ENCODE results near the gene PXN.
A peak's percentile ranks its signal among the peaks of the same experiment; 100 is the strongest.
"Not testable (repeated sequence)": the region's sequence is repeated elsewhere in the genome, so short reads cannot be mapped to it uniquely, and the experiment has no call there.

The PXN gene

GRCh38 chr12:120258323-120258896, 7.1 kb downstream of the PXN start:
- Histone ChIP-seq H2AK5ac (ENCODE audit: low read length, severe bottlenecking) (no peak overlapping the region), H3K4ac (ENCODE audit: low read depth in 1 of 2, low read length in 2 of 2) (peak overlapping the region in 1 of 2 experiments; percentile 31), H3K27ac (ENCODE audit: low read length, poor library complexity, severe bottlenecking) (no peak overlapping the region), H3K9ac (ENCODE audit: low read length) (peak overlapping the region; percentile 2), H3K79me1 (replicated peaks; ENCODE audit: low read length, poor library complexity, severe bottlenecking) (no peaks in the 10 kb centered on the region), H3K4me2 (ENCODE audit: low read length, poor library complexity, severe bottlenecking) (no peak overlapping the region), H4K91ac (ENCODE audit: low read length) (peak overlapping the region; percentile 53), H2AFZ (ENCODE audit: low read depth, low read length) (no peak overlapping the region), H2BK5ac (ENCODE audit: low read depth, low read length, poor library complexity, severe bottlenecking) (no peak overlapping the region), H3K14ac (ENCODE audit: low read length in 2 of 2) (peak overlapping the region in 1 of 2 experiments; percentile 92), H3K27me3 (ENCODE audit: control insufficient read depth in 1 of 2, insufficient read depth in 1 of 2, low read length in 2 of 2) (no peaks in the 10 kb centered on the region), H3K4me3 (ENCODE audit: insufficient read depth in 1 of 2, low read depth in 1 of 2, low read length in 2 of 2) (peak overlapping the region in 1 of 2 experiments; percentile 37), H3K4me1 (ENCODE audit: control insufficient read depth, insufficient read depth, low read depth, low read length) (peaks cover 30% of the 10 kb centered on the region), H3K36me3 (ENCODE audit: control insufficient read depth in 1 of 2, insufficient read depth in 2 of 2, low read depth in 1 of 2, low read length in 2 of 2) (peaks cover 9 to 43% of the 10 kb centered on the region in 2 experiments), H3K23ac (ENCODE audit: low read length in 2 of 2) (no peak overlapping the region), H4K8ac (ENCODE audit: low read length) (no peak overlapping the region), H3K9me3 (ENCODE audit: control insufficient read depth, low read length) (no peaks in the 10 kb centered on the region), H2BK12ac (ENCODE audit: low read length in 2 of 2) (no peak overlapping the region), H2BK120ac (ENCODE audit: low read depth, low read length) (no peak overlapping the region), H3K18ac (ENCODE audit: low read depth in 1 of 2, low read length in 2 of 2) (peak overlapping the region in 1 of 2 experiments; percentile 3), H2BK15ac (ENCODE audit: low read depth, poor library complexity, severe bottlenecking) (no peak overlapping the region)
- WGBS, result 96% methylated on average over 4 of the region's 5 CpGs
- DNase-seq, result no peak

DNA sequence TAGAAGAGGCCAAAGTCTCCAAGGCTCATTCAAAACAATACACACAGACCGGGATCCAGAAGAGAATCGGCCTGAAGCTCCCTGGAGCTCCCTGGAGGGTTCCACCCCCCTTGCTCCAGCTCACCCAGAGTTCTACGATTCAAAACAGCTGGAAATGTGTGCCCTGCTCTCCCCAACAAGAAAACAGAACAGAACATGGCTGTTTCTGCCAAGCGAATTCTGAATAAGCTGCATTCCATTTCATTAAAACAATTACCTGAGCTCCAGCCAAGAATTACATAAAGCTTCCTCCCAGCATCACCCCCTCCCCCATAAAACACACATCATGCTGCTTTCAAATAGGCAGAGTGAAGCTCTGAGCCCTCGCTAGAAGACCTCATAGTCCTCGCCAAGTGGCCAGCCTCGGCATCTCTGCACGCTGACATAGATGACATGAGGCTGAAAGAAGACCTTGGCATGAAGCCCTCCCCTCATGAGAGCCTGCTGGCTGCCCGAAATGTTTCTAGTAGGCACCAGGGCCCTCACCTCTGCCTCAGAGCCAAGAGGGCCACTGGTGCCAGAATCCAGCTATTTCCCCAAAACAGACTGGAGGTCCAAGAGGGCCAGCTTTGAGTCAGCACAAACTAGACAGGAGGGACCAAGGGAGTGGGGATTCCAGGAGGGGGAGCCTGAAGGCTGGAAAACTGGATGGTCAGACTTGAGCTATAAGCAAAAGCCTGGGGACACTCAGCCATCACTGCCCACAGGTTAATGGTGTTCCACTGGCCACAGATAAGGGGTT, 8.3 kb downstream of the PXN start:
- no peak overlapping the region for H2BK5ac ChIP-seq (ENCODE audit: low read depth, low read length, poor library complexity, severe bottlenecking)
- H3K23ac ChIP-seq (ENCODE audit: low read length in 2 of 2), result no peak overlapping the region
- H2BK120ac ChIP-seq (ENCODE audit: low read depth, low read length), result no peak overlapping the region

DNA sequence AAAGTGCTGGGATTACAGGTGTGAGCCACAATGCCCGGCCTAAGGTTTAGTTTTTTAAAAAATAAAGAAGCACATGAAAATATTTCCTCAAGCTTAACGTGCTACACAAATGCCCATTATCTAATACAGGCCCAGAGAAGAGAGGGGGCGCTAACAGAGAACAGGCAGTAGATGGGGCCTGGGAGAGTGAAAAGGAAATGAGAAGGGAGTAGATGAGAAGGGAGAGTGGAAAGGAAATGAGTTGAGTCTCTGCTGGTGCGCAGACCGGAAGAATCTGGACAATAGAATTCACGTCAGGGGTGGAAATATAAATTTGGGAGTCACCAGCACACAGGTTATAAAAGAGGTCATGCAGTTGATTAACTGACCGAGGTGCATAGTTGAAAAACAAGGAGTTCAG, 10.7 kb downstream of the PXN start:
- Histone ChIP-seq H3K4me1 (ENCODE audit: control insufficient read depth, insufficient read depth, low read depth, low read length) (peaks cover 29% of the 10 kb centered on the region), H3K4ac (ENCODE audit: low read depth in 1 of 2, low read length in 2 of 2) (no peak overlapping the region), H3K9me3 (ENCODE audit: control insufficient read depth, low read length) (no peaks in the 10 kb centered on the region), H3K79me1 (replicated peaks; ENCODE audit: low read length, poor library complexity, severe bottlenecking) (no peaks in the 10 kb centered on the region), H2BK5ac (ENCODE audit: low read depth, low read length, poor library complexity, severe bottlenecking) (no peak overlapping the region), H4K91ac (ENCODE audit: low read length) (no peak overlapping the region), H4K8ac (ENCODE audit: low read length) (no peak overlapping the region), H3K27ac (ENCODE audit: low read length, poor library complexity, severe bottlenecking) (no peak overlapping the region), H2BK120ac (ENCODE audit: low read depth, low read length) (no peak overlapping the region), H3K27me3 (ENCODE audit: control insufficient read depth in 1 of 2, insufficient read depth in 1 of 2, low read length in 2 of 2) (no peaks in the 10 kb centered on the region), H2AK5ac (ENCODE audit: low read length, severe bottlenecking) (peak overlapping the region; percentile 10), H3K9ac (ENCODE audit: low read length) (no peak overlapping the region), H3K4me3 (ENCODE audit: insufficient read depth in 1 of 2, low read depth in 1 of 2, low read length in 2 of 2) (no peak overlapping the region), H3K18ac (ENCODE audit: low read depth in 1 of 2, low read length in 2 of 2) (no peak overlapping the region), H3K23ac (ENCODE audit: low read length in 2 of 2) (no peak overlapping the region), H2AFZ (ENCODE audit: low read depth, low read length) (no peak overlapping the region), H3K36me3 (ENCODE audit: control insufficient read depth in 1 of 2, insufficient read depth in 2 of 2, low read depth in 1 of 2, low read length in 2 of 2) (peaks cover 8 to 37% of the 10 kb centered on the region in 2 experiments), H2BK15ac (ENCODE audit: low read depth, poor library complexity, severe bottlenecking) (no peak overlapping the region), H3K4me2 (ENCODE audit: low read length, poor library complexity, severe bottlenecking) (no peak overlapping the region), H2BK12ac (ENCODE audit: low read length in 2 of 2) (no peak overlapping the region), H3K14ac (ENCODE audit: low read length in 2 of 2) (no peak overlapping the region)
- WGBS, result 97% methylated on average over 5 of the region's 7 CpGs
- DNase-seq, result no peak

More for the DNA sequence above, 8.3 kb downstream of the PXN start:
- no peak overlapping the region for H4K8ac ChIP-seq (ENCODE audit: low read length)
- no peak for DNase-seq
- H3K9me3 ChIP-seq (ENCODE audit: control insufficient read depth, low read length), result no peaks in the 10 kb centered on the region
- peak overlapping the region; percentile 80 for H3K27ac ChIP-seq (ENCODE audit: low read length, poor library complexity, severe bottlenecking)
- peaks cover 29% of the 10 kb centered on the region for H3K4me1 ChIP-seq (ENCODE audit: control insufficient read depth, insufficient read depth, low read depth, low read length)
- no peak overlapping the region for H3K4ac ChIP-seq (ENCODE audit: low read depth in 1 of 2, low read length in 2 of 2)
- H2AFZ ChIP-seq (ENCODE audit: low read depth, low read length), result no peak overlapping the region
- H2AK5ac ChIP-seq (ENCODE audit: low read length, severe bottlenecking), result peak overlapping the region; percentile 8
- H3K9ac ChIP-seq (ENCODE audit: low read length), result peak overlapping the region; percentile 71
- H3K4me2 ChIP-seq (ENCODE audit: low read length, poor library complexity, severe bottlenecking), result no peak overlapping the region
- WGBS, result 91% methylated on average over 9 of the region's 9 CpGs
- H3K18ac ChIP-seq (ENCODE audit: low read depth in 1 of 2, low read length in 2 of 2), result no peak overlapping the region
- H3K14ac ChIP-seq (ENCODE audit: low read length in 2 of 2), result no peak overlapping the region
- no peak overlapping the region for H4K91ac ChIP-seq (ENCODE audit: low read length)
- H2BK12ac ChIP-seq (ENCODE audit: low read length in 2 of 2), result no peak overlapping the region
- no peak overlapping the region for H2BK15ac ChIP-seq (ENCODE audit: low read depth, poor library complexity, severe bottlenecking)
- no peaks in the 10 kb centered on the region for H3K79me1 ChIP-seq (replicated peaks; ENCODE audit: low read length, poor library complexity, severe bottlenecking)
- H3K27me3 ChIP-seq (ENCODE audit: control insufficient read depth in 1 of 2, insufficient read depth in 1 of 2, low read length in 2 of 2), result no peaks in the 10 kb centered on the region
- peak overlapping the region in 1 of 2 experiments; percentile 47 for H3K4me3 ChIP-seq (ENCODE audit: insufficient read depth in 1 of 2, low read depth in 1 of 2, low read length in 2 of 2)
- peaks cover 9 to 46% of the 10 kb centered on the region in 2 experiments for H3K36me3 ChIP-seq (ENCODE audit: control insufficient read depth in 1 of 2, insufficient read depth in 2 of 2, low read depth in 1 of 2, low read length in 2 of 2)

GRCh38 chr12:120253313-120253712, 12.2 kb downstream of the PXN start:
- not testable (repeated sequence) for H2AK5ac ChIP-seq (ENCODE audit: low read length, severe bottlenecking); H2AFZ ChIP-seq (ENCODE audit: low read depth, low read length); H3K14ac ChIP-seq (ENCODE audit: low read length in 2 of 2); H3K27ac ChIP-seq (ENCODE audit: low read length, poor library complexity, severe bottlenecking); H3K9me3 ChIP-seq (ENCODE audit: control insufficient read depth, low read length); H4K91ac ChIP-seq (ENCODE audit: low read length); H3K4me3 ChIP-seq (ENCODE audit: insufficient read depth in 1 of 2, low read depth in 1 of 2, low read length in 2 of 2); H3K9ac ChIP-seq (ENCODE audit: low read length); H2BK15ac ChIP-seq (ENCODE audit: low read depth, poor library complexity, severe bottlenecking); H3K79me1 ChIP-seq (replicated peaks; ENCODE audit: low read length, poor library complexity, severe bottlenecking); DNase-seq; H2BK5ac ChIP-seq (ENCODE audit: low read depth, low read length, poor library complexity, severe bottlenecking); H3K4ac ChIP-seq (ENCODE audit: low read depth in 1 of 2, low read length in 2 of 2); H3K4me2 ChIP-seq (ENCODE audit: low read length, poor library complexity, severe bottlenecking); H2BK120ac ChIP-seq (ENCODE audit: low read depth, low read length); H3K23ac ChIP-seq (ENCODE audit: low read length in 2 of 2); H2BK12ac ChIP-seq (ENCODE audit: low read length in 2 of 2); H4K8ac ChIP-seq (ENCODE audit: low read length); H3K18ac ChIP-seq (ENCODE audit: low read depth in 1 of 2, low read length in 2 of 2); H3K27me3 ChIP-seq (ENCODE audit: control insufficient read depth in 1 of 2, insufficient read depth in 1 of 2, low read length in 2 of 2)
- Histone ChIP-seq H3K4me1 (ENCODE audit: control insufficient read depth, insufficient read depth, low read depth, low read length) (peaks cover 34% of the 10 kb centered on the region), H3K36me3 (ENCODE audit: control insufficient read depth in 1 of 2, insufficient read depth in 2 of 2, low read depth in 1 of 2, low read length in 2 of 2) (peaks cover 5 to 45% of the 10 kb centered on the region in 2 experiments)
- 98% methylated on average over 5 of the region's 6 CpGs for WGBS

Data from mesenchymal stem cell (in vitro differentiated cells and primary cell).